ENCODE results near the gene CACNA1C. TPM values are rescaled to one million over a fixed set of nuclear protein-coding genes. Genes with fewer than 3 reads are reported as not detected.

The CACNA1C gene
- total RNA-seq, 1 experiment from 2014 or later = 1.1 TPM

- 0 out of 2 replicates have a peak, but pooled peaks cover 5% of the 10 kb centered on the region for H3K4me1 ChIP-seq (ENCODE audit: insufficient read depth, low read length)
- H3K36me3 Mint-ChIP-seq (ENCODE audit: insufficient read depth in 1 of 3, low read depth in 3 of 3) = peaks cover 0 to 10% (median 0%) of the 10 kb centered on the region in 3 experiments; a peak in 3 of 7 replicates
- no peaks in the 10 kb centered on the region for H4K20me1 ChIP-seq (ENCODE audit: control insufficient read depth, insufficient read depth, insufficient read length)
- no peak overlapping the region for H2AK5ac ChIP-seq (ENCODE audit: insufficient read length, low read length)
- no peak overlapping the region for H3K14ac ChIP-seq (ENCODE audit: insufficient read depth, low read length)
- TF ChIP-seq CTCF (conservative IDR thresholded peaks at IDR 0.05) = no peak
- no peak overlapping the region for H2BK15ac ChIP-seq (ENCODE audit: low read depth, low read length)
- no peaks in the 10 kb centered on the region for H3K23me2 ChIP-seq (ENCODE audit: insufficient read length, low read depth, low read length, poor library complexity, severe bottlenecking)
- no peak overlapping the region for H3T11ph ChIP-seq (ENCODE audit: low read length)
- no peak overlapping the region for H3K27ac ChIP-seq (ENCODE audit: insufficient read length, low read depth, low read length)
- H3K56ac ChIP-seq (ENCODE audit: insufficient read length, low read depth, low read length) = no peak overlapping the region
- no peak overlapping the region for H3K4ac ChIP-seq (ENCODE audit: low read depth, low read length)
- peaks cover 6 to 8% of the 10 kb centered on the region in 2 experiments for H3K9me3 Mint-ChIP-seq
- H3K27ac Mint-ChIP-seq = no peak overlapping the region
- no peak overlapping the region for H2BK12ac ChIP-seq (ENCODE audit: insufficient read length, low read depth, low read length)
- H3K9ac ChIP-seq (ENCODE audit: extremely low read depth, insufficient read length, low read length) = no peak overlapping the region
- H3K27me3 Mint-ChIP-seq (ENCODE audit: low read depth) = peaks cover 7% of the 10 kb centered on the region
- peaks cover 8 to 10% of the 10 kb centered on the region in 2 experiments for H3K4me1 Mint-ChIP-seq
- no peak overlapping the region for H3K4me3 Mint-ChIP-seq
- H4K91ac ChIP-seq (ENCODE audit: insufficient read length, low read depth, low read length) = no peak overlapping the region
- H2BK5ac ChIP-seq (ENCODE audit: insufficient read length, low read length) = no peak overlapping the region
- WGBS (ENCODE audit: extremely low coverage, insufficient read length, low lambda C conversion rate) = no CpG with 5 or more reads among the region's 4 CpGs
- no peaks in the 10 kb centered on the region for H3K79me2 ChIP-seq (ENCODE audit: insufficient read depth, low read length)
- H3K79me1 ChIP-seq (ENCODE audit: insufficient read depth, low read depth, low read length, poor library complexity, severe bottlenecking) = no peaks in the 10 kb centered on the region
- no peak overlapping the region for H2BK120ac ChIP-seq (ENCODE audit: low read depth, low read length, poor library complexity, severe bottlenecking)
- H4K8ac ChIP-seq (replicated peaks; ENCODE audit: insufficient read length, low read depth, low read length) = no peak overlapping the region
- no peak overlapping the region for H2AFZ ChIP-seq (ENCODE audit: low read length)
- no peak overlapping the region for H3K4me2 ChIP-seq (ENCODE audit: insufficient read depth, insufficient read length, low read length)
- H3K18ac ChIP-seq (ENCODE audit: insufficient read length, low read depth, low read length) = no peak overlapping the region
- no peaks in the 10 kb centered on the region for H3K27me3 ChIP-seq (ENCODE audit: insufficient read depth, low read length)
- H3K9me3 ChIP-seq (ENCODE audit: control insufficient read depth, low read depth, low read length) = no peaks in the 10 kb centered on the region
- no peak overlapping the region for H2BK20ac ChIP-seq (ENCODE audit: low read depth, low read length, poor library complexity, severe bottlenecking)
- H3K23ac ChIP-seq (ENCODE audit: insufficient read length, low read depth, low read length) = no peak overlapping the region
- no peak for DNase-seq
- H4K5ac ChIP-seq (ENCODE audit: insufficient read length, low read depth, low read length) = no peak overlapping the region
Measured at GRCh38 chr12:2429032-2429431, 376.2 kb downstream of the CACNA1C start.

Measured in H9 (cell line).